HFF-Myc (cell line): Measurements from ENCODE around the gene TRPV5.
"Not testable (repeated sequence)": the region's sequence is repeated elsewhere in the genome, so short reads cannot be mapped to it uniquely, and the experiment has no call there.

ENCODE experiments used
- DNase-seq: peaks from one replicate; pipeline ENCODE4 v3.0.0-alpha.2; 2011; ENCODE audit warnings: low read depth; ENCODE audit errors: extremely low read depth
- H3K4me3 ChIP-seq: replicated peaks from 2 replicates; pipeline ENCODE4 v1.5.1; 2011; ENCODE audit warnings: low read depth, mild to moderate bottlenecking, control low read depth, low read length
- CTCF ChIP-seq: IDR thresholded peaks from 2 replicates; pipeline ENCODE4 v1.5.1; 2012; ENCODE audit warnings: mild to moderate bottlenecking, low read depth, low read length, control low read depth; ENCODE audit errors: missing control alignments

The TRPV5 gene

GRCh38 chr7:142933624-142934023, at the start of gene TRPV5:
TRPV5 (minus strand) TSS chr7:142933746; CDS start chr7:142933459, 287 bp downstream.
- TF ChIP-seq CTCF: no peak
- H3K4me3 ChIP-seq: no peak within 1 kb of the TSS
- no peak for DNase-seq

GRCh38 chr7:142978402-142978801, 44.9 kb upstream of the TRPV5 start:
- not testable (repeated sequence) for H3K4me3 ChIP-seq, DNase-seq

GRCh38 chr7:142974626-142975025, 41.1 kb upstream of the TRPV5 start:
- no peak overlapping the region for H3K4me3 ChIP-seq
- DNase-seq: no peak
- no peak for TF ChIP-seq CTCF

GRCh38 chr7:142969183-142969582, 35.6 kb upstream of the TRPV5 start:
- TF ChIP-seq CTCF: no peak
- H3K4me3 ChIP-seq: no peak overlapping the region
- no peak for DNase-seq

- no peak overlapping the region for H3K4me3 ChIP-seq
- TF ChIP-seq CTCF: no peak
- no peak for DNase-seq
These were observed 34.7 kb upstream of the TRPV5 start for GRCh38 chr7:142968229-142968628.

GRCh38 chr7:142964502-142965246, 31.1 kb upstream of the TRPV5 start:
- TF ChIP-seq CTCF: no peak
- no peak for DNase-seq
- H3K4me3 ChIP-seq: no peak overlapping the region

GRCh38 chr7:142963993-142964392, 30.4 kb upstream of the TRPV5 start:
- DNase-seq: no peak
- no peak for TF ChIP-seq CTCF

More at GRCh38 chr7:142963993-142964392, 30.4 kb upstream of the TRPV5 start:
- no peak overlapping the region for H3K4me3 ChIP-seq
